Measurements from ENCODE around the gene PLXDC2.
A peak's percentile ranks its signal among the peaks of the same experiment; 100 is the strongest.

The PLXDC2 gene

DNA sequence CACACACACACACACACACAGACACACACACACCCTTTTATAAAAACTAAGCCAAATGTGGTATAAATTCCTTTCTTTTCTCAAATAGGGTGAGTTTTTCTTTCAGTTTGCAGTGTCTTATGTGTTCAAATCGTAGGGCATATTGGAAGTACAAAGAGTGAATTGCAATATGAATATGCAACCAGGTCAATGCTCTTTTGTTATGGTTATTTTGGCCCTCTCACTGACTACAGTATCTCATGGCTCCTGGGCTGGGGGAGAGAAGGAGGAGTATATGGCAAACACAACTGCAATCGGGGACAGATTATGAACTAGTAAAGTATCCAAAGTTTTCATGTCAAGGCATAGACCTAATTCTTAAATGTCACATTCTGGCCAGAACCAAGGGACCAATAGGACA is 301.9 kb downstream of the PLXDC2 start:
- no peak for DNase-seq (ENCODE audit: insufficient read length, low spot score)
- TF ChIP-seq, protein P1, sequence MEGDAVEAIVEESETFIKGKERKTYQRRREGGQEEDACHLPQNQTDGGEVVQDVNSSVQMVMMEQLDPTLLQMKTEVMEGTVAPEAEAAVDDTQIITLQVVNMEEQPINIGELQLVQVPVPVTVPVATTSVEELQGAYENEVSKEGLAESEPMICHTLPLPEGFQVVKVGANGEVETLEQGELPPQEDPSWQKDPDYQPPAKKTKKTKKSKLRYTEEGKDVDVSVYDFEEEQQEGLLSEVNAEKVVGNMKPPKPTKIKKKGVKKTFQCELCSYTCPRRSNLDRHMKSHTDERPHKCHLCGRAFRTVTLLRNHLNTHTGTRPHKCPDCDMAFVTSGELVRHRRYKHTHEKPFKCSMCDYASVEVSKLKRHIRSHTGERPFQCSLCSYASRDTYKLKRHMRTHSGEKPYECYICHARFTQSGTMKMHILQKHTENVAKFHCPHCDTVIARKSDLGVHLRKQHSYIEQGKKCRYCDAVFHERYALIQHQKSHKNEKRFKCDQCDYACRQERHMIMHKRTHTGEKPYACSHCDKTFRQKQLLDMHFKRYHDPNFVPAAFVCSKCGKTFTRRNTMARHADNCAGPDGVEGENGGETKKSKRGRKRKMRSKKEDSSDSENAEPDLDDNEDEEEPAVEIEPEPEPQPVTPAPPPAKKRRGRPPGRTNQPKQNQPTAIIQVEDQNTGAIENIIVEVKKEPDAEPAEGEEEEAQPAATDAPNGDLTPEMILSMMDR (IDR thresholded peaks at IDR 0.05; ENCODE audit: insufficient read depth, missing control alignments): no peak
- FAIRE-seq: no peak

GRCh38 chr10:20128811-20129210 is 312.6 kb downstream of the PLXDC2 start:
- TF ChIP-seq, protein P1 (IDR thresholded peaks at IDR 0.05; ENCODE audit: insufficient read depth, missing control alignments): no peak
- FAIRE-seq: no peak

DNA sequence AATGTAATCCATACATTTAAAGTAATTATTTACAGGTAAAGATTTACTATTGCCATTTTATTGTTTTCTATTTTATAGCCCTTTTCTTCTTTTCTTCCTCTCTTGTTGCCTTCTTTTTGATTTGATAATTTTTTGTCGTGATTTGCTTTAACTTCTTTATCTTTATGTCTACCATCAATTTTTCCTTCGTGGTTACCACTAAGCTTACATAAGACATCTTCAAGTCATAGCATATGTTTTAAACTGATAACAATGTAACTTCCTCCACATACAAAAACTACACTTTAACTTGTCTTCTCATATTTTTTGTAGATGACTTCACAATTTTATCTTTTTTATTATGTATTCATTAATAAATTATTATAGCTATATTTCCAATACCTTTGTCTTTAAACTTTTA is 316.6 kb downstream of the PLXDC2 start:
- TF ChIP-seq, protein P1 (IDR thresholded peaks at IDR 0.05; ENCODE audit: insufficient read depth, missing control alignments): no peak
- no peak for DNase-seq (ENCODE audit: insufficient read length, low spot score)
- FAIRE-seq: no peak

More at GRCh38 chr10:20128811-20129210, 312.6 kb downstream of the PLXDC2 start:
- no peak for DNase-seq (ENCODE audit: insufficient read length, low spot score)

- no peak for FAIRE-seq
- no peak for DNase-seq (ENCODE audit: insufficient read length, low spot score)
- TF ChIP-seq, protein P1 (IDR thresholded peaks at IDR 0.05; ENCODE audit: insufficient read depth, missing control alignments): no peak
Measured at GRCh38 chr10:20133669-20134189, 317.5 kb downstream of the PLXDC2 start.

DNA sequence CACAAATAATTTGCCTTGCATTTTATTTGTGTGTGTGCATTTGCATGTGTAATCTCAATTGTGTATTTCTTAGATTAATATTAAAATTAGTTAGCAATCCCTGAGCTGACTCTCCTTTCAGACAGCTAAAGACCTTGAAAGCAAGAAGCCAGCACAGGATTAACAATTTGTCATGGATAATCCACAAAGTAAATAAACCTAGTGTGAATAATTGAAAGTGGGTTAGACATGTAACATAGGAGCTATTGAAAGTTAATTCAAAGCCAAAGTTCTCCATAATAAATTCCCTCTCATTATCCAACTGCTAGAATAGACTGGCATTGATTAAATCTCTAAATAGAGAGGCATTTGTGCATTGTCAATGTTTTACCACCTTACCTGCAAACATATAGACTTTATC is 326.1 kb downstream of the PLXDC2 start:
- peak; percentile 60 for FAIRE-seq
- DNase-seq (ENCODE audit: insufficient read length, low spot score): no peak
- TF ChIP-seq, protein P1 (IDR thresholded peaks at IDR 0.05; ENCODE audit: insufficient read depth, missing control alignments): no peak

- DNase-seq (ENCODE audit: insufficient read length, low spot score) (no peak), FAIRE-seq (no peak)
- TF ChIP-seq, protein P1 (IDR thresholded peaks at IDR 0.05; ENCODE audit: insufficient read depth, missing control alignments): no peak
Measured at GRCh38 chr10:20144268-20144667, 328.0 kb downstream of the PLXDC2 start.

DNA sequence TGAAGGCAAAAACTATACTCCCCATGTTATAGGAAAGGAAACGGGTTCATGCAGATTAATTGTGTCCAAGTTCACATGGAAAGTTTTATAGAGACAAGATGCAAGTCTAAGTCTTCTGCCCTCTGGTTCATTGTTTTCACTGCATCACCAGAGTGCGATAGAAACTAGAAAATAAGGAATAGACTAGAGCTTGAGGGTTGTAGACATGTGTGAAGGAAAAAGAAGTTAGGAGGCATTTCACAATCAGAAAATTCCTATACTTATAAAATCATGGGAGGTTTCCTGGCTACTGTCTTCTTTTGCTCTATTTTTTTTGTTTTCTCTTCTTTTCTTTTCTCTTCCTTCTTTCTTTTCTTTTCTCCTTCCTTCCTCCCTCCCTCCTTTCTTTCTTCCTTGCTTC is 329.8 kb downstream of the PLXDC2 start:
- TF ChIP-seq, protein P1 (IDR thresholded peaks at IDR 0.05; ENCODE audit: insufficient read depth, missing control alignments): no peak
- FAIRE-seq: no peak
- DNase-seq (ENCODE audit: insufficient read length, low spot score): no peak

Measured in D721Med (cell line).